Effector memory CD8-positive, alpha-beta T cell (primary cell): ENCODE data around the gene ADCK2.
"Not testable (repeated sequence)": the region's sequence is repeated elsewhere in the genome, so short reads cannot be mapped to it uniquely, and the experiment has no call there.

Source experiments
- ATAC-seq: fragments of 150-1000 bp; cut with Tn5 transposase; replicated peaks from 2 replicates; pipeline ENCODE4 v1.10.0; 2021; ENCODE audit warnings: mild to moderate bottlenecking, moderate library complexity
- DNase-seq, 3 experiments: peaks; one replicate each; pipeline ENCODE4 v3.0.0; 2021
- H3K27ac Mint-ChIP-seq, 2 donors: one replicate each; pipeline ENCODE4 v1.8.0; 2022; ENCODE audit warnings: mild to moderate bottlenecking in 2 of 2, mixed read lengths in 2 of 2, moderate library complexity in 2 of 2
- H3K27me3 Mint-ChIP-seq, 2 donors: one replicate each; pipeline ENCODE4 v1.8.0; 2022; ENCODE audit warnings: mixed read lengths in 2 of 2
- H3K36me3 Mint-ChIP-seq: one replicate; pipeline ENCODE4 v1.8.0; 2022; ENCODE audit warnings: mild to moderate bottlenecking, moderate library complexity, mixed read lengths; ENCODE audit not compliant: insufficient read depth
- H3K4me1 Mint-ChIP-seq, 2 donors: one replicate each; pipeline ENCODE4 v1.8.0; 2022; ENCODE audit warnings: low read depth in 2 of 2, mixed read lengths in 2 of 2
- H3K4me3 Mint-ChIP-seq, 2 donors: one replicate each; pipeline ENCODE4 v1.8.0; 2022; ENCODE audit warnings: mild to moderate bottlenecking in 2 of 2, mixed read lengths in 2 of 2, moderate library complexity in 2 of 2
- H3K9me3 Mint-ChIP-seq, 2 donors: one replicate each; pipeline ENCODE4 v1.8.0; 2022; ENCODE audit warnings: mixed read lengths in 2 of 2
- total RNA-seq, 9 experiments: gene quantifications; one replicate each; lab custom pipeline; 2026; lab: John Stamatoyannopoulos, UW

The ADCK2 gene
- total RNA-seq = 16.1 to 37.3 (median 26.0) reads per million in 9 experiments

- Mint-ChIP-seq H3K27me3 (no peaks in the 10 kb centered on the region), H3K36me3 (peaks cover 3% of the 10 kb centered on the region), H3K9me3 (no peaks in the 10 kb centered on the region), H3K4me3 (peak within 1 kb of the TSS; percentile 86 to 91), H3K27ac (peak within 1 kb of the TSS; percentile 87 to 89), H3K4me1 (peaks cover 16 to 19% of the 10 kb centered on the region in 2 donors)
- DNase-seq (peak in 2 of 3 experiments; percentile 42 to 58), ATAC-seq (peak; percentile 70)
Measured at GRCh38 chr7:140672382-140673062, at the start of gene ADCK2. Gene ADCK2 (plus strand): TSS chr7:140672945. CDS start chr7:140673331, 386 bp downstream.

- H3K4me3 Mint-ChIP-seq = no peak overlapping the region
- no peaks in the 10 kb centered on the region for H3K36me3 Mint-ChIP-seq
- H3K27ac Mint-ChIP-seq = no peak overlapping the region
- DNase-seq (no peak), ATAC-seq (no peak)
- H3K27me3 Mint-ChIP-seq = peaks cover 16 to 23% of the 10 kb centered on the region in 2 donors
- no peaks in the 10 kb centered on the region for H3K9me3 Mint-ChIP-seq
- H3K4me1 Mint-ChIP-seq = no peaks in the 10 kb centered on the region
Measured at GRCh38 chr7:140623980-140624379, 48.8 kb upstream of the ADCK2 start.

- Mint-ChIP-seq H3K27ac (no peak overlapping the region), H3K4me3 (no peak overlapping the region), H3K9me3 (no peaks in the 10 kb centered on the region), H3K4me1 (no peaks in the 10 kb centered on the region), H3K27me3 (peaks cover 22 to 23% of the 10 kb centered on the region in 2 donors), H3K36me3 (no peaks in the 10 kb centered on the region)
- no peak for DNase-seq
- no peak for ATAC-seq
Measured at GRCh38 chr7:140624392-140625191, 48.2 kb upstream of the ADCK2 start.

- not testable (repeated sequence) for H3K9me3 Mint-ChIP-seq, ATAC-seq, H3K4me1 Mint-ChIP-seq, DNase-seq, H3K4me3 Mint-ChIP-seq, H3K27ac Mint-ChIP-seq, H3K36me3 Mint-ChIP-seq
- H3K27me3 Mint-ChIP-seq = peaks cover 22 to 23% of the 10 kb centered on the region in 2 donors
Measured at GRCh38 chr7:140625192-140625558, 47.6 kb upstream of the ADCK2 start.

- Mint-ChIP-seq H3K27ac (no peak overlapping the region), H3K4me3 (no peak overlapping the region), H3K4me1 (no peaks in the 10 kb centered on the region), H3K9me3 (no peaks in the 10 kb centered on the region), H3K36me3 (no peaks in the 10 kb centered on the region), H3K27me3 (peaks cover 22 to 32% of the 10 kb centered on the region in 2 donors)
- no peak for DNase-seq
- no peak for ATAC-seq
Measured at GRCh38 chr7:140625908-140626868, 46.6 kb upstream of the ADCK2 start.

GRCh38 chr7:140631021-140631420 lies 41.7 kb upstream of the ADCK2 start:
- Mint-ChIP-seq H3K4me3 (no peak overlapping the region), H3K9me3 (no peaks in the 10 kb centered on the region), H3K27ac (no peak overlapping the region), H3K27me3 (peaks cover 26 to 45% of the 10 kb centered on the region in 2 donors), H3K4me1 (no peaks in the 10 kb centered on the region), H3K36me3 (no peaks in the 10 kb centered on the region)
- DNase-seq (no peak), ATAC-seq (no peak)

- ATAC-seq (no peak), DNase-seq (no peak)
- peaks cover 24 to 45% of the 10 kb centered on the region in 2 donors for H3K27me3 Mint-ChIP-seq
- H3K36me3 Mint-ChIP-seq = no peaks in the 10 kb centered on the region
- H3K27ac Mint-ChIP-seq = no peak overlapping the region
- H3K9me3 Mint-ChIP-seq = no peaks in the 10 kb centered on the region
- no peak overlapping the region for H3K4me3 Mint-ChIP-seq
- H3K4me1 Mint-ChIP-seq = no peaks in the 10 kb centered on the region
Measured at GRCh38 chr7:140631602-140632001, 41.1 kb upstream of the ADCK2 start.

GRCh38 chr7:140635345-140635744 lies 37.4 kb upstream of the ADCK2 start:
- peaks cover 46 to 77% of the 10 kb centered on the region in 2 donors for H3K27me3 Mint-ChIP-seq
- DNase-seq (no peak), ATAC-seq (no peak)
- H3K4me1 Mint-ChIP-seq = peaks cover 5 to 8% of the 10 kb centered on the region in 2 donors
- no peaks in the 10 kb centered on the region for H3K9me3 Mint-ChIP-seq
- H3K4me3 Mint-ChIP-seq = no peak overlapping the region
- peaks cover 4% of the 10 kb centered on the region for H3K36me3 Mint-ChIP-seq
- H3K27ac Mint-ChIP-seq = no peak overlapping the region

GRCh38 chr7:140635816-140636215 lies 36.9 kb upstream of the ADCK2 start:
- Mint-ChIP-seq H3K27me3 (peaks cover 46 to 74% of the 10 kb centered on the region in 2 donors), H3K4me1 (peaks cover 5 to 8% of the 10 kb centered on the region in 2 donors), H3K4me3 (no peak overlapping the region), H3K27ac (no peak overlapping the region), H3K9me3 (no peaks in the 10 kb centered on the region), H3K36me3 (peaks cover 4% of the 10 kb centered on the region)
- no peak for DNase-seq
- no peak for ATAC-seq

GRCh38 chr7:140637400-140637799 lies 35.3 kb upstream of the ADCK2 start:
- Mint-ChIP-seq H3K4me3 (no peak overlapping the region), H3K4me1 (peaks cover 12% of the 10 kb centered on the region in 2 donors), H3K27me3 (peaks cover 56 to 75% of the 10 kb centered on the region in 2 donors), H3K36me3 (peaks cover 4% of the 10 kb centered on the region), H3K27ac (peak overlapping the region in 1 of 2 donors; percentile 26), H3K9me3 (no peaks in the 10 kb centered on the region)
- DNase-seq (no peak), ATAC-seq (no peak)

- H3K4me3 Mint-ChIP-seq = no peak overlapping the region
- peaks cover 57 to 80% of the 10 kb centered on the region in 2 donors for H3K27me3 Mint-ChIP-seq
- peaks cover 12% of the 10 kb centered on the region in 2 donors for H3K4me1 Mint-ChIP-seq
- no peak overlapping the region for H3K27ac Mint-ChIP-seq
- peaks cover 4% of the 10 kb centered on the region for H3K36me3 Mint-ChIP-seq
- ATAC-seq (no peak), DNase-seq (no peak)
- H3K9me3 Mint-ChIP-seq = no peaks in the 10 kb centered on the region
Measured at GRCh38 chr7:140638173-140638791, 34.5 kb upstream of the ADCK2 start.

- Mint-ChIP-seq H3K4me1 (peaks cover 12 to 13% of the 10 kb centered on the region in 2 donors), H3K4me3 (peak overlapping the region; percentile 67 to 84), H3K27me3 (peaks cover 61 to 87% of the 10 kb centered on the region in 2 donors), H3K36me3 (peaks cover 4% of the 10 kb centered on the region), H3K9me3 (no peaks in the 10 kb centered on the region), H3K27ac (no peak overlapping the region)
- no peak for ATAC-seq
- no peak for DNase-seq
Measured at GRCh38 chr7:140639366-140640053, 33.2 kb upstream of the ADCK2 start.
